ENCODE results near the gene TLR3.
A peak's percentile ranks its signal among the peaks of the same experiment; 100 is the strongest.
"Not testable (repeated sequence)": the region's sequence is repeated elsewhere in the genome, so short reads cannot be mapped to it uniquely, and the experiment has no call there.

The TLR3 gene

GRCh38 chr4:186050135-186050534, 18.8 kb upstream of the TLR3 start:
- not testable (repeated sequence) for DNase-seq (ENCODE audit: low spot score)

DNA sequence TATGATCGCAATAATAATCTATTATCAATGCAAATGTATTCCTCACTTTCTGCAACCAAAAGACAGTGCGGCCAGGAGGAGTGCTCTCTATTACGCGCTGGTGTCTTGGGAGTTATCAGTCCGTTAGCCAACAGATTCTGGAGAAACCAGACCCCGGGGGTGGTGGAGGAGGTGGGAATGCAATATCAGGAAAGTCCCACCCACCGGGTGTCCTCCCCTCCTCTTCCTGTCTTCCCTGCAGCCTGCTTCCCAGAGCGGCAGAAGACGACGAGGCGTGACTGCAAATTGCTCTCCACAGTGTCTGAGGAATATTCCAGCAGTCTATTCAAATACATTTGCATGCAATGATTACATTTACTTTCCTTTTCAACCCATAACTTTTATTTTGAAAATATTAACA, 17.9 kb upstream of the TLR3 start:
- no peak for DNase-seq (ENCODE audit: low spot score)

DNA sequence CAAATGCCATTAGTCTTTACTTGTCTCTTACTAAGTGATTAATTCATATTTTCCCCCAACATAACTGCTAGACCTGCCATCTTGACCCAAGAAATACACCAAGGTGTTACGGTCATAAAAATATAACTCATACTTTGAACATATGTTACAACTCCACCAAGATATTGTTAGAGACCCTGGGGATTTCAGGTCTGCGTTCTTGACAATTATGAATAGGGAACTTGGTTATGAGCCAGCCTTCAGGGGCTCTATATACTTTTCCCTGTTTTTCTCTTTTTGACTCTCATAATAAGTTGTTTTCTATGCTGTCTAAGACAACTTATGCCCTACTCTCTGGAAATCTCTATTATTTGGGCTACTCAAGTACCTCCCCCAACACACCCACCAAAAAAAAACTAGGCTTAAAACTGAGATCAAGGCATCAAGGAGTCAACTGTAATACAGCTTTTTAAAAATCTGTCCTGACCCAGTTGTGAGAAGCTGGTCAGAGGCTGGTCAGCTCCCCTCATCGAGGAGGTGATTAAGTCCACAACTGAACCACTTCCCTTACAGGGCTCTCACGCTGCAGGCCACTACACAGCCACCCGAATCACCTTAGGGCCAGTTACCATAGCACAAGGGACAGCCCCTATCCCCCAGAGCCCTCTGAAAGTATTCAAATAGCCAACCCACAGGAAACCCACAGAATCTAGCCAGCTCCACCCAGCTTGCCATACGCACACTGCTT, 10.5 kb upstream of the TLR3 start:
- DNase-seq (ENCODE audit: low spot score) = no peak

DNA sequence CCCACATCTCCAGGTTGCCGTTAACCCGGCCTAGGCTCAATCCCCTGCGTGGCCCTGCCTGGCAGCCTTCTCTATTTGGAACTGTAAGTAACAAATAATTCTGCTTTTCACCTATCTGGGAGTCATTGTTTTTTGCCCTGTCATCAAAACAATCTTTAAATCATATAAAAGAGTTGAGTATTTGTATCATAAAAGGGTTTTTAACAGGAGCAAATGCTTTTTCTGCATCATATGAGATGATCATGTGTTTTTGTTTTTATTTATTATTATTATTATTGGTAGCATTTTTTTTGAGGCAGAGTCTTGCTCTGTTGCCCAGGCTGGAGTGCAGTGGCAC, 10.0 kb upstream of the TLR3 start:
- DNase-seq (ENCODE audit: low spot score) = no peak

DNA sequence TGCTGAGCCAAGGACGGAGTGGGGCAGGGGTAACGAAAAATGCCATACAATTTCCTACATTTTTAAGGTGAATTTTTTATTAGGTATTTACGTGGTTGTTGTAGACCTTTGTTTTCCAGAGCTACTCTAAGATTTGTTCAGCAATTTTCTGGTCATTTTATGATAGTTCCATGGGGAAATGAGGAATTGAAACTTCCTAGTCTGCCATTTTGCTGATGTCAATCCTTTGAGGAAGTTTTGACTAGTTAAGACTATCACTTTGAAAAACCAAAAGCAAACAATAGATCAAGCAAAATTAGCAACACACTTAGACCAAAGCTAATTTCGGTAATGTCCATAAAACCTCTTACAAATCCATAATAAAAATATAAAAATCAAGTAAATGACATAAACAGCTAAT, 7.0 kb upstream of the TLR3 start:
- DNase-seq (ENCODE audit: low spot score) = no peak

DNA sequence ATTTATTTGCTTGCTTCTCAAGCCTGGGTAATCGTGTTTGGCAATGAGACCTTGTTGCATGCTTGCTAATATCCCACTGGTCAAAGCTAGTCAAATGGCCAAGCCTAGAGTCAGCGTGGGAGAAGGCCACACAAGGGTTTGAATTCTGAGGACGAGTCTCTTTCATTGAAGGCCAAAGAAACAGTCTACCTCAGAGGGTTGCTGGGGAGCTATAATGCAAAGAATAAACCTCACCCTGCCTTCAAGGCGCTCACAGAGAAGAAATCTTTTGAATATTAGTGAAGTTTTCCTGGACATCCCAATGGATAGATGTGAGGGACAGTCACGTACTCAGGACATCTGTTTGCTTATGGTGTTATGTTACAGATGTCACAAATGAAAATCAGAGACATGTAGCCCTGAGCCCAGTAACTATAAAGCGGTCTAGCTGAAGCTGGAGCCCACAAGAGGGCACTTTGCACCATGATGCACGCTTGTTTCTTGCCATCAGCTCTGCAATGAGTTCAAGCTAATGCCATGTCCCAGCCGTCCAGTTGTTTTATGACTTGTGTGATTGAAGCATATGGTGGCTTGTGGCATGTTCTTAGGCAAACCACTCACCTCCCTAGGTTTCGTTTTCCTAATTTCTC, 1.1 kb upstream of the TLR3 start:
- peak; percentile 67 for DNase-seq (ENCODE audit: low spot score)

- DNase-seq (ENCODE audit: low spot score) = peak; percentile 34
These were observed 773 bp downstream of the TLR3 start for GRCh38 chr4:186069729-186070128.

DNA sequence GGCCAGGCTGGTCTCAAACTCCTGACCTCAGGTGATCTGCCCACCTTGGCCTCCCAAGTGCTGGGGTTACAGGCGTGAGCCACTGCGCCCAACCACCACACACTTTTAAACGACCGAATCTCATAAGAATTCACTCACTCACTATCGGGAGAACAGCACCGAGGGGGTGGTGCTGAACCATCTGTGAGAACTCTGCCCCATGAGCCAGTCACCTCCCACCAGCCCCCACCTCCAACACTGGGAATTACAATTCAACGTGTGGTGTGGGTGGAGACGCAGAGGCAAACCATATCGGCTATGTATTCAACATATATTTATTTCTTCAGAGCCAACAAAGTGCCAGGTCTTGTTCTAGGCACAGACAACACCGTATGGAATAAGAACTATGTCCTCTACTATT, 3.6 kb downstream of the TLR3 start:
- no peak for DNase-seq (ENCODE audit: low spot score)

- DNase-seq (ENCODE audit: low spot score) = no peak
These were observed 5.2 kb downstream of the TLR3 start for GRCh38 chr4:186074189-186074588.

DNA sequence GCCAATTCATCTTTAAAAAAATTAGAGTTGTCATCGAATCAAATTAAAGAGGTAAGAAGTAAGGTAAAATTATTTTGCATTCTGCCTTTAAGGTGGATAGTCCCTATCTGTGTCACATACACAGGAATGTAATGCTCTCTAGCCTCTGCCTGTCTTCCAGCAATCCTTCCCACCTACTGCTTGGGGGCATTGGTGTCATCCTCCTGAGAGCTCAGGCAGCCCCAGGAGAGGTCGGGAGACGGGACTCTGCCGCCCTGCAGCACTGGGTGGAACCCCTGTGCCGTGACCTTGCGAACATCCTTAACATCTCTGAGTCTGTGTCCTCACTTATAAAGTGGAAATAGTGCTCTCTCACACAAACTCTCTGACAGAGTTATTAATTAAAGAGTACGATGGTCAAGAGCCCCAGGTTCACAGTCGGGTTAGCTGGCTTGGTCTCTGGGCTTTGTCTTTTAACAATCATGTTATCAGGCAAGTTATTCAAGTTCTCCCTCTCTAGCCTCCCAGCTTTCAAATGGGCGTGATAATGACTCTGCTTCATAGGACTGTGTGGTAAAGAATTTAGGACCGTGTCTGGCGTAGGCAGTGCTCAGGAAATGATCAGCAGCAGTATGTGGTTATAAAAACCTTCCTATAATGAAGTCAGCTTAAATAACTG, 10.2 kb downstream of the TLR3 start:
- DNase-seq (ENCODE audit: low spot score) = no peak

GRCh38 chr4:186079694-186080093, 10.7 kb downstream of the TLR3 start:
- no peak for DNase-seq (ENCODE audit: low spot score)

GRCh38 chr4:186081202-186081807, 12.3 kb downstream of the TLR3 start:
- DNase-seq (ENCODE audit: low spot score) = no peak

DNA sequence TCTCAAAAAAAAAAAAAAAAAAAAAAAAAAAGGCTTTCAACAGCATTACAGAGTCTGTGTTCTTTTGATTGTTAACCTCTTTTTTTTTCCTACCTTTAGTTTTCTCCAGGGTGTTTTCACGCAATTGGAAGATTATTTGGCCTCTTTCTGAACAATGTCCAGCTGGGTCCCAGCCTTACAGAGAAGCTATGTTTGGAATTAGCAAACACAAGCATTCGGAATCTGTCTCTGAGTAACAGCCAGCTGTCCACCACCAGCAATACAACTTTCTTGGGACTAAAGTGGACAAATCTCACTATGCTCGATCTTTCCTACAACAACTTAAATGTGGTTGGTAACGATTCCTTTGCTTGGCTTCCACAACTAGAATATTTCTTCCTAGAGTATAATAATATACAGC, 13.3 kb downstream of the TLR3 start:
- DNase-seq (ENCODE audit: low spot score) = no peak

DNA sequence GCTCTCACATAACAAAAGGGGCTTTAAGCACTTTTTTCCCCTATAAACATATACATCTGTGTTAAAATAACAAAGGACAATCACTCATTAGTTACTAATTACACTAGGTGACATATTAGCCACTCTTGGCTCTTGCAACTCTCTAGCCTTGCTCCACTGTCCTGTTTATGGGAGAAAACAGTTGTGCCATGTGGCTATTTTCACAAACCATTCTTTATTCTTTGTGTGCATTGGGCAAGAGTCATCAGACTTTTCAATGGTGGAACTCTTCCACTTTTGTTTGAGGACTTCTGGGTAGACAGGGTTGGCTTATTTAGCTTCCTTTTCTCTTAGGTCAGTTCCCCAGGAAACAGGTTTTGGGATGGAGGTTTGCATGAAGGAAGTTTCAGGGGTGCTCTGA, 19.6 kb downstream of the TLR3 start:
- no peak for DNase-seq (ENCODE audit: low spot score)

DNA sequence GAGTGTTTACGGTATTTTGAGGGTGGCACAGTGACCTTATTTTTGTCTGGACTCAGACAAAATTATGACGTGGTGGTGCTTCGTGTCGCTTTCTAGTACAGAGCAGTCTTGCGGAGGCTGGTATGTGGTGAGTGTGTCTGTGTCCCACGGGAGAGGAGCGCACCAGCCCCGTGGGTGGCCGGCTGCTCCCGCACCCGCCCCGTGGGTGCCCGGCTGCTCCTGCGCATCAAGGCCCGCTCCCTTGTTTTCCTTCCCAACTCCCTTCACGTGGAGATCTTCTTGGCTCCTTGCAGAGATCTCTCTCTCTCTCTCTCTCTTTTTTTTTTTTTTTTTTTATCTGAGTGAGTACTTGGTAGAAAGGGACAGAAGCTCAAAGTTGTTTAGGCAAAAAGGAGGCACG, 23.3 kb downstream of the TLR3 start:
- DNase-seq (ENCODE audit: low spot score) = no peak

DNA sequence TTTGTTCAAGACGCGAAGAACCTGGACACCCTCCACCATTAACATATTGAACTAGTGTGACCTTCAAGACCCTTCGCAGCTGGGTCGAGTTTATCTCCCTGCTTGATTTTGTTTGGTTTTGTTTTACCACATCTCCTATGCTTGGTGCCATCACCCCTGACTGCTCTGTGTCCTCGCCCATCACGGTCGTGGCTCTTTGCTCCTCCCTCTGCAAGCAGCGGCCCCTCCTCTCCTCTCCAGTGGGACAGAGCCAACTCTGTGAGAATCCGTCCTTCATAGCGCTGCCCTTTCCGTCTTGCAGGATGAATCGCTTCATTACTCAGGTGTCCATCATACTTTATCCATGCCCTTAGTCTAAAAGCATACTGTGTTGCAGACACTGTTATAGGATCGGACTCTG, 26.4 kb downstream of the TLR3 start:
- no peak for DNase-seq (ENCODE audit: low spot score)

DNA sequence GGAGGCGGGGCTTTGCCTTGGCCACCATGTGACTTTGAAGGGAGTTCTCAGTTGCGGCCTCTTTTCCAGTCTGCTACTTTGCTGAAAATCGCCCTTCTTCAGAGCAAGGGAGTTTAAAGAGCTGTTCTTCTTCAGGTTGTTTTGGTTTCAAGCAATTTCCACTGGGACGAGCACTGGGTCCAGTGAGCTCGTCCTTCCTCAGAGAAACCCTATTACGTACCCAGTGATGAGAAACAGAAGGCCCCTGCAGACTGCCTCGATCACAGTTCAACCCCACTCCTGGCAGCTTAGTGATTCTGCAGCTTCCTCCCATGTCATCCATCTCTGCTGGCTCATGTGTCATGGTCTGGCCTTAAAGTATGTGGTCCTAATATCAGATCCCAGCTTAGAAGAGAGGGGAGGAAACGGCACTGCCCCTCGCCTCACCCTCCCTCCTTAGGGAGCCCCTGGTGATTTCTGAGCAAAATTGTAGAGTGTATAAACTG, 27.8 kb downstream of the TLR3 start:
- DNase-seq (ENCODE audit: low spot score) = no peak

DNA sequence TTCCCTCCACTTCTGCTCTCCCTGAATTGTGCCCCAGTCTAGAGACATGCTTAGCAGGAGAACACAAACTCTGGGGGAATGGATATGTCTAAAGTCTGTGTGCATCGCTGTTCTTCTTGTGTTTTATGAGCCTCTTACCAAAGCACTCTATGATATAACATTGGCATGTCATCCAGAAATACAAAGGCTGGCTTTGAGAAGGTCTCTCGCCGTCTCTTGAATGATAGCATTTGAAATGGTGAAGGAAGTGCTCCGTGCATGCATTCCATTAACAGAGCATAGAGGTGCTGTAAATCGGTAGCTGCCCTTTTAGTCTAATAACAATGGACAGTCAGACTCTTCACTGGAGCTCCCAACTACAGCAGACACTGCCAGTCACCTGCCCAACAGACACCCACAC, 28.4 kb downstream of the TLR3 start:
- no peak for DNase-seq (ENCODE audit: low spot score)

GRCh38 chr4:186102931-186103330, 34.0 kb downstream of the TLR3 start:
- DNase-seq (ENCODE audit: low spot score) = no peak

- peak; percentile 82 for DNase-seq (ENCODE audit: low spot score)
These were observed 35.3 kb downstream of the TLR3 start, which contains the start of gene FAM149A for GRCh38 chr4:186104114-186104889. TSS of gene FAM149A (plus strand) at chr4:186104704.

GRCh38 chr4:186104890-186105646, 36.1 kb downstream of the TLR3 start:
- no peak for DNase-seq (ENCODE audit: low spot score)
